GM19372 (cell line): Measurements from ENCODE around the gene FGF1.

Experiments used
- ATAC-seq: cut with Tn5 transposase; IDR thresholded peaks from one replicate; pipeline ENCODE4 v1.9.1; 2021; ENCODE audit warnings: mild to moderate bottlenecking, low read depth, moderate library complexity; ENCODE audit not compliant: unreplicated experiment

Gene FGF1

DNA sequence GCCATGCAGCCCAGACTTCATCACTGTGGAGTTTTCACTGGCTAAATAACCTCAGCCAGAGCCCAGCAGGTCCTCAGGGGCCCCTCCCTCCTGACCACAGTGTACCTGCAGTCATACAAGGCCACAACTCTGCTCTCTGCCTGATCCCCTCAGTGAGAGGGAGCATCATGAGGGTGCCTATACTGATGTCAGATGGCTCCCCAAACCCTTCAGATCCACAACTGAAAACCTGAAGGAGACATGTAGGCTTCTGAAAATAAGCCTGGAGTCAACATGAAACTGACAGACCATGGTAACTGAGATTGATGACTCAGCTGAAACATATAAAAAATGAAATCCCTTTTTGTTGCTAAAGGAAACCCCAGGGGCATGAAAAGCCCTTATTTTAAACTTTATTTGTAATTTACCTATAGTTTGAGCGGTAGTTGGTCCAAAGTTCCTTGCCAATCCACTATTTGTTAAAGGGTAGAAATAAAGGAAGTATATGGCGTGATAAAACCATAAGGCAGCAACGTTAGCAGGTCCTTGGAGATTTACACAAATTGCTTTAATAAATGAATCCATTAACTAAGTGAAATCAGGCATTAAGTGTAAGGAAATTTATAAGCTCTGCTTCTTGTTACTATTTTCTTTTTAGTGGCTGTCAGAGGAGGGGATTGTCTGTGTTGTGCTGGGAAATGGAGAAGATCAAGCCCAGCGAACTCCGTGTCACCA is 68.3 kb downstream of the FGF1 start:
- no peak for ATAC-seq

DNA sequence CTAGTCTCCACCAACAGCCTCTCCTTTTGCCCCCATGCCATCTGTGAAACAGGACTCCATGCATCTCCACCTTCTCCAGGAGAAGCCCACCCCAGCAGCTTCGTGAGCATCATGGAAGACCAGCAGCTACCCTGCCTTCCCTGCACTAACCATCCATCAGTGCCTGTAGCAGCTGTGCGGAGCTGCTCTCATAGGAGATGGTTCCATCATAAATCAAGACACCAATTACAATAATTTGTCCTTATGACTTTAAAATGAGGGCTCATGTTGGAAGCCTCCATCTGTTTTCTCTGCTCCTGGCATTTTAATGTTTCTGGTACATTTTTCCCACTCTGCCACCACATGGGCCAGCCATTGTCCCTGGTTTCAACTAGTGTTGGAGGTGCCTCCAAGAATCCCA is 69.9 kb downstream of the FGF1 start:
- no peak for ATAC-seq

GRCh38 chr5:142614054-142614453 is 71.8 kb downstream of the FGF1 start:
- no peak for ATAC-seq

- no peak for ATAC-seq
Observed at GRCh38 chr5:142613271-142613671, 72.6 kb downstream of the FGF1 start.

DNA sequence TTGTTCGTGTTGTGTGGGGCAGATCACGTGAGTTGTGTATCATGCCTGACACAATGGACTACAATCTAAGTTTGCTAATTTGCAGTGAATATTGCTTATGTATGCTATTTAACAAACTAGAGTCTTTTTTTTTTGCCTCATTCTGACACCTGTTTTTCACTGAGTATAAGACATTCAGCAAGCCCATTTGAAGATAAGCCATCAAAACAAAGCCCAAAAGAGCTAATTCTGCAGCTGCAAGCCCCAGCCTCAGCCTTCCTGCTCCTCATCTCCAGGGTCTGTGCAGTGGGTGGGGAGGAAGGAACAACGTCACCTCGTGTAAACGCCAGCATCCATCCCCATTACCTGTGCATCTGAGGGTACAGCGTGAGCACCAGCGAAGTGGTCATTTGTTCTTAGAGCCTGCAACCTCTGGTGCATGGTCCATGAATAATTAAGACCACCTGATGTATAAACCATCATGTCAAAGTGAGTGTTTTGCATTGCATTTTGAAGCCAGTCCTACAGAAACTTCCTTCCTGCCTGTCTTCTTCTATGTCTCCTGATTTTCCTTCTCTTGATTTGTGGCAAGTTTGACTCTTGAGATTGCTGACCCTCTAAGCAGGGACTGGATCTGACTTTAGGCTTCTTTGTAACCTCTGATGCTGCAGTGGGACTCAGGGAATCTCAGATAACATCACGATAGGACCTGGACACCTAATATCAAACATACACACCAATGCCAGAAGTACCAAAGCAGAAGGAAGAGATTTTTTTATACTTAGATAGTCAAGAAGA is 73.2 kb downstream of the FGF1 start:
- ATAC-seq: no peak

GRCh38 chr5:142611154-142611553 is 74.7 kb downstream of the FGF1 start:
- ATAC-seq: peak; percentile 92

GRCh38 chr5:142610176-142611001 is 75.5 kb downstream of the FGF1 start:
- no peak for ATAC-seq

DNA sequence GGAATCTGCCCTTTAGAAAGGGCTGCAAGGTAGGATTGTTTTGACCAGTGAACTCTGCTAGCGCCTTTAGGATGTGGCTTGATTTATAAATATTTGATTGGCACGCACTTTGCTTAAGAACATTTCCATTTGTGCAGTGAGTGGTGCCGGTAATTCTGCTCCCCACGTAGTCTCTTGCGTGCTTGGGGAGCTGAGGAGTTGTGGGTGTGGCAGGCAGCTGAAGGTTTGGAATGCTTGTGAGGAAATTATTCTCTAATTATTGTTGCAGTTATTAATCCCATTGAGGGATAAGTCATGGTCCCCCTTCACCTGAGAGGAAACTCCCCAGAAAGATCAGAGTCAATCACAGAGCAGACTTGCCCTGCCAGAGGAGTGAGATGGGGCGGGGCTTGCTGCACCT is 76.7 kb downstream of the FGF1 start:
- no peak for ATAC-seq

- ATAC-seq: no peak
Observed at GRCh38 chr5:142608081-142608480, 77.8 kb downstream of the FGF1 start.

DNA sequence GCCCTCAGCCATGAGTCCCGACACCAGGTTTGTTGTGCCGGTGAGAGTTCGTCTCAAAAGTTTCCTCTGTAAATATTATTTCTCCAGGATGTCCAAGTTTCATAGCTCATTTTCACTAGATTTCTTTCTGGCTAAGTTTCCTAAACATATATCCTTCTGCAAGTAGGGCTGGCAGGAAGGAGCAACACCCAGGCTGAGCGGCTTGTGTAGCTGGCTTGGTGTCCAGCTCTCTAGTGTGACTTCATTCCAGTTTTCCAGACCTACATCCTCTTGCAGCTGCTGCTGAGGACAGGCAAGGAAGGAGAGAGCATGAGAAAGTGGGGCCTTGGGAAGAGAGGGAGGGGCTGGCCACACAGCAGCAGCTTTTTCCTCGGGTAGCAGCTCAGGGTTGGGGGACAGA is 80.3 kb downstream of the FGF1 start:
- no peak for ATAC-seq

GRCh38 chr5:142602720-142603245 is 83.1 kb downstream of the FGF1 start:
- no peak for ATAC-seq

- ATAC-seq: no peak
Observed at GRCh38 chr5:142601432-142601831, 84.5 kb downstream of the FGF1 start.

GRCh38 chr5:142600611-142601358 is 85.1 kb downstream of the FGF1 start:
- ATAC-seq: no peak

DNA sequence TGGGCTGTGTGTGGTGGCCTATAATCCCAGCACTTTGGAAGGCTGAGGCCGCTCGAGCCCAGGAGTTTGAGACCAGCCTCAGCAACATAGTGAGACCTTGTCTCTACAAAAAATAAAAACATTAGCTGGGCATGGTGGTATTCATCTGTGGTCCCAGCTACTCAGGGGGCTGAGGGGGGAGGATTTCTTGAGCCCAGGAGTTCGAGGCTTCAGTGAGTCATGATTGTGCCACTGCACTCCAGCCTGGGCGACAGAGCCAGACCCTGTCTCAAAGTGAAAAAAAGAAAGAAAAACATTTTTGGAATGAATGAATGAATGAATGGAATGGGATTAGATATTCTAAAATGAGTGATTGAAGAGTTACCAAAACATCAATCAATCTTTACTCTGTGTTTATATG is 85.8 kb downstream of the FGF1 start:
- ATAC-seq: no peak

GRCh38 chr5:142598338-142598700 is 87.6 kb downstream of the FGF1 start:
- ATAC-seq: no peak

GRCh38 chr5:142597546-142598337 is 88.1 kb downstream of the FGF1 start:
- ATAC-seq: no peak

DNA sequence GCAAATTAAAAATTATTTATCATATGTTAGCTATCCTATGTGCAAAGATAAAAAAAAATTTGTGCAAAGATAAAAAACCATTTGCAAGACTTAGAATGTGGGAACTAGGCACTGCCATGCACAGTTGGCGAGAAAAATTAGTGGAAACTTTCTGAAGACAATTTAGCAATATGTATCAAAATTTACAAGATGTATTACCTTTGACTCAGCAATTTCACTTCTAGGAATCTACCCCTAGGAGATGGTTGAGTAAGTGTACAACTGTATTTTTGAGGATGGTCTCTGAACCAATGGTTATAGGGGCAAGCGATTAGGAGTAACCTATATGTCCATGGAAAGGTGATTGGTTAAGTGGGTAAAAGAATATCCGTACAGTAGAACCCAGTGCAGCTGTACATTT is 88.9 kb downstream of the FGF1 start:
- ATAC-seq: no peak

DNA sequence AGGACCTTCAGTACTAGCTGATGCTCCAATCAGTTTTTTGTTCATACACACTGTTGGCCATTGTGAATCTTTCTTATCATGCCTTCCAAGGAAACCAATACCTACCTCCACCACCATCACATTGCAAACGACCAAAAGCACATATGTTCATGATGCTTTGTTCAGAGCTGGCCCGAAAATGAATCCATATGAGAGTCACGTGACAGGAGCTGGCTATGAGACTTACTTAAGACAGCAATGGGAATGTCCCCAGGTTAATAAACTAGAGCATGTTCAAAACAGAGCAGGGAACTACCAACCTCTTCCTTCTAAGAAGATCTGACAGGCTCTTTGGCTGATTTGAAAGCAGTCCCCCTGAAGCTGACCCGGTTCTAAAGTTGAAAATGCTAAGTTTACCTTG is 93.5 kb downstream of the FGF1 start:
- no peak for ATAC-seq

DNA sequence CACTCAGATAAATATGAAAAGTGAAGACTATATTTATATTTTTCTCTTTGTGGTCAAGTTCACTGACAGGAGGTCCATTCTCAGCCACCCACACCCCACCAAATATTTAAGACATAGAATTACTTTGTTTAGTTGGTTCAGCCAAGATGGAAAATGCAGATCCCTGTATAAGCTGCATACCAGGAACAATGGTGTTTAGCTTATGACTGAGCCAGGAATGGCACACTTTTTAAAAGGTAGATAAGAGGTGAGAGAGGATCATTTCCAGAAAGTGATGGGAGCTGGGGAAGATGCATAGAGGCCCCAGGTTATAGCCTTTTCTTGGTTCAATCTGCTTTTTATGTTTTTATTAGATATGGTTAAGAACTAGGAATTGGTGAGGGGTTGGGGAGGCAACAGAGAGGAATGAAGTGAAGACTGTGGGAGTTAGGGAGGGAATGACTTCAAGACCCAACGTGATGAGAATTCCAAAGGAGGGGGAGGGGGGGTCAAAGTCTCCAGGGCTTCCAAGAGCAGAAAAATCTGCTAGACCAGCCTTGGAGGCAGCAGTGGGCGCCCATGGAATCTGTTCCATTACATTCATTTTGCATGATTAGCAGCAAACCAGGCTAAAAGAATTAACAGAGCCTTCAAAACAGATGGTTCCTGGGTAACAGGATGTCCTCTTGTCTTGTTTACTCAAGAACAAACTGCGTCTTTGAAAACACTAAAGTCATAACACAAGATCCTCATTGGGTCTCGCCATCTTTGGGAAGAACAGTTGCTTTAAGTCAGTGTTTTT is 95.2 kb downstream of the FGF1 start:
- no peak for ATAC-seq
